ENCODE measurements around the gene MESP2. TPM values are rescaled to one million over a fixed set of nuclear protein-coding genes. Genes with fewer than 3 reads are reported as not detected.

Gene MESP2
- polyA plus RNA-seq, 1 of the 3 experiments (the other 2 are of a cell fraction) = 0.31 TPM

- H2AFZ ChIP-seq (ENCODE audit: low read depth) = no peak overlapping the region
- H3K4me1 ChIP-seq (ENCODE audit: control insufficient read depth in 1 of 2, insufficient read depth in 2 of 2, low read depth in 1 of 2, low read length in 1 of 2) = peaks cover 0 to 6% of the 10 kb centered on the region in 2 experiments; a peak in 1 of 4 replicates
- CTCF ChIA-PET = interaction anchor here (1.4 kb wide), 1 partner anchor 20 kb away, joined by 9 read pairs; no protein-coding TSS in a partner anchor
- no peak overlapping the region for H3K4me2 ChIP-seq
- DNase-seq = no peak
- H3K4me3 ChIP-seq (ENCODE audit: low read depth in 2 of 2, low read length in 1 of 2) = no peak overlapping the region
- no peaks in the 10 kb centered on the region for H3K36me3 ChIP-seq (replicated peaks in 1 of 2; ENCODE audit: control insufficient read depth in 1 of 2, insufficient read depth in 2 of 2, low read length in 1 of 2)
- H3K9ac ChIP-seq = no peak overlapping the region
- peaks cover 5% of the 10 kb centered on the region for H3F3A ChIP-seq (replicated peaks; ENCODE audit: insufficient read depth)
- WGBS (ENCODE audit: low lambda C conversion rate) = 94% methylated on average over 6 of the region's 6 CpGs
- H3K27me3 ChIP-seq (ENCODE audit: insufficient read depth) = no peaks in the 10 kb centered on the region
- no peaks in the 10 kb centered on the region for H3K79me2 ChIP-seq (ENCODE audit: insufficient read depth)
- no peaks in the 10 kb centered on the region for H4K20me1 ChIP-seq (ENCODE audit: insufficient read depth)
- no peaks in the 10 kb centered on the region for H3K9me3 ChIP-seq
- TF ChIP-seq MEF2A (IDR thresholded peaks at IDR 0.05; ENCODE audit: borderline replicate concordance, low read depth) = no peak
- TF ChIP-seq RCOR1 (IDR thresholded peaks at IDR 0.05; ENCODE audit: low read length) = no peak
- TF ChIP-seq CHD2 (IDR thresholded peaks at IDR 0.05; ENCODE audit: low read length, partially characterized antibody) = no peak
- TF ChIP-seq RFX5 (IDR thresholded peaks at IDR 0.05; ENCODE audit: low read length) = no peak
- TF ChIP-seq FOXM1 (IDR thresholded peaks at IDR 0.05; ENCODE audit: low read depth) = no peak
- no peak for TF ChIP-seq ZBTB33 (IDR thresholded peaks at IDR 0.05; ENCODE audit: borderline replicate concordance, low read depth)
- no peak for TF ChIP-seq USF2 (IDR thresholded peaks at IDR 0.05; ENCODE audit: borderline replicate concordance, low read depth, low read length)
- no peak for TF ChIP-seq POLR2AphosphoS5 (IDR thresholded peaks at IDR 0.05; ENCODE audit: low read depth, low read length)
- no peak for TF ChIP-seq CTCF (IDR thresholded peaks at IDR 0.05)
- TF ChIP-seq NFIC (IDR thresholded peaks at IDR 0.05; ENCODE audit: borderline replicate concordance) = no peak
- no peak for TF ChIP-seq MAX (IDR thresholded peaks at IDR 0.05; ENCODE audit: low read depth)
- TF ChIP-seq SMC3 (IDR thresholded peaks at IDR 0.05; ENCODE audit: low read depth, low read length) = no peak
- TF ChIP-seq PBX3 (IDR thresholded peaks at IDR 0.05) = no peak
- no peak for TF ChIP-seq FOXJ3 (CRISPR knock-in tag; IDR thresholded peaks at IDR 0.05)
- TF ChIP-seq REST (IDR thresholded peaks at IDR 0.05; ENCODE audit: low read depth, low read length) = no peak
- TF ChIP-seq USF1 (IDR thresholded peaks at IDR 0.05; ENCODE audit: borderline replicate concordance, low read depth) = no peak
- no peak for TF ChIP-seq GABPA (IDR thresholded peaks at IDR 0.05; ENCODE audit: low read depth)
- TF ChIP-seq IRF3 (IDR thresholded peaks at IDR 0.05; ENCODE audit: low read depth, low read length) = no peak
- no peak for TF ChIP-seq JUND (IDR thresholded peaks at IDR 0.05)
- H3K27ac ChIP-seq (ENCODE audit: low read depth in 2 of 2, low read length in 1 of 2) = no peak overlapping the region
- H3K9me2 ChIP-seq = no peaks in the 10 kb centered on the region
- POLR2A ChIA-PET = no interaction called here
Observed at GRCh38 chr15:89780601-89781000, 4.5 kb downstream of the MESP2 start.

All from SK-N-SH (cell line).